HG02588 (cell line): ENCODE results near the gene CDK18.
"Not testable (repeated sequence)": the region's sequence is repeated elsewhere in the genome, so short reads cannot be mapped to it uniquely, and the experiment has no call there.

Experiments
- ATAC-seq: cut with Tn5 transposase; IDR thresholded peaks from one replicate; pipeline ENCODE4 v1.9.1; 2021; ENCODE audit warnings: mild to moderate bottlenecking, moderate library complexity; ENCODE audit not compliant: unreplicated experiment

Gene CDK18

DNA sequence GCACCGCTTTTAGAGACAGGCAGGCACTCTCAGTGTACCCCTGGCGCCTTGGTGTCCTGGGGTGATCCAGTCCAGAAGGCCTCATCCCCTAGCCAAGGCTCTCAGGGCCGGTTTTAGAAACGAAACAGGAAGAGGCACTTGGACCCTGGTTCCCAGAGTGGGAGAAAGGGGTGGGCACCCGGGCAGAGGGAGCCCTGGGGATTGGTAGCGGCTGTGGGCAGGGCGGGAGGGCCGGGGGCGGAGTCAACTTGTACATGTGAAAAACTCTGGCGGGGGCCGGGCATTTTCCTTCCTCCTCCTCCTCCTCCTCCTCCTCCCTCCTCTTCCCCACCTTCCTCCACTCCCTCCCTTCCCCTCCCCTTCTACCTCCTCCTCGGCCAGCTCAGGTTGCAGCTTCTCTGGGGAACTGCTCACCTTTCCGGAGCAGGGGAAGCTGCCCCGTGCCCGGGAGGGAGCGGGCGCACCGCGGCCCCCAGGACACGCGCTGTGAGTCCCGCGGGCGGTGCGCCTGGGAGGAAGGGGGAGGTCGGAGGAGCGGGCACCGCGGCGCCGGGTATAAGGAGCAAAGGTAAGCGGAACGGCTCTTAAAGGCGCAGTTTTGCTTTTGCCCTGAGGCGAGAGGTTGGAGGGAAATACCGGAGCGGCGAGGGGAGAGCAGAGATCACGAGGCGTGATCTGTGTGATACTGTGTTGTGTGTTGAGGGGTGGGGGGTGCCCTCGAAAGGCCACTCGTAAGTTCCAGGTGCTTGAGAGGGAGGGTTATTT lies at the start of gene CDK18:
Gene CDK18 (plus strand): TSS at position 359 of the 765 bp plus-strand sequence. CDS start 18,499 bp downstream, outside the sequence.
- ATAC-seq, result no peak

GRCh38 chr1:205454903-205455335 lies 49.5 kb upstream of the CDK18 start:
- no peak for ATAC-seq

- ATAC-seq, result no peak
Measured at GRCh38 chr1:205455581-205456382, 48.7 kb upstream of the CDK18 start, which contains the start of gene BLACAT1. Gene BLACAT1 (minus strand): TSS chr1:205456045.

GRCh38 chr1:205456383-205456867 lies 48.0 kb upstream of the CDK18 start:
- ATAC-seq, result no peak

DNA sequence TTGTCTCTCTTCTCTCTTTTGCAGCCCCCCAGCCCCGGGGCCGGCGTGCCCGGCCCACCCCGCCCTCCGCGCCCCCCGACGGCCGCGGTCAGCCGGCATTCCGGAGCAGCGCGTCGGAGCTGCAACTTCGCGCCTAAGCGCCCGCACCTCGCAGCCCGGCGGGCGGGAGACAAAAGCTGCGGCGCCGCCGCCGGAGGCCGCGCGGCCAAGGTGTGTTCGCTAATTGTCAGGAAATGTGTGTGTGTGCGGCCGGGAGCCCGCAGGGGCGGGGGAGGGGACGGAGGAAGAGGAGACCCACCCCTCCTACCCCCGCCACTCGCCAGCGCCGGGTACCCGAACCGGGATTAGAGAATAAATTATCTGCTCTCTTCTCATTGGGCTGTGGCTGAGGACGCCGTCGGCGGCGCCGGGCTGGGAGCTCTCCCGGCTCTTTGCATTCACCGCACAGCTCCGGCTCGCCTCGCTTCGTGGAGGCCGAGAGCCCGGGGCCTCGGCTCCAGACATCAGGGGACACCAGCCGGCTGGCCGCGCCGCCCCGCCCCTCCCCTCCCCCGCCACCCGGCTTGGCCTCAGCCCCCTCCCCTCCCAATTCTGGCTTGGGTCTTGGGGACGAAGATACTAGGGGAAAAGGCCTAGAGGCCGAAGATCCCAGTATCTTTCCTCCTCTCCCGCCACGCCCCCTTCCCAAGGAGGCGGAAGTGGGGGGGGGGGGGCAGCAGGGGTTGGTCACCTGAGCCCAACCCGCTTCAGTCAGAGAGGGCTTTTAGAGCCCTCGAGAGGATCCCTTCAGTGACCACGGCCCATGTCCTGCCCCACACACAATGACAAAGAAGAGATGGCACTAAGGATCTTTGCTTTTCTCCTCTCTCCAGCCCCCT lies 47.4 kb upstream of the CDK18 start:
- ATAC-seq, result no peak

DNA sequence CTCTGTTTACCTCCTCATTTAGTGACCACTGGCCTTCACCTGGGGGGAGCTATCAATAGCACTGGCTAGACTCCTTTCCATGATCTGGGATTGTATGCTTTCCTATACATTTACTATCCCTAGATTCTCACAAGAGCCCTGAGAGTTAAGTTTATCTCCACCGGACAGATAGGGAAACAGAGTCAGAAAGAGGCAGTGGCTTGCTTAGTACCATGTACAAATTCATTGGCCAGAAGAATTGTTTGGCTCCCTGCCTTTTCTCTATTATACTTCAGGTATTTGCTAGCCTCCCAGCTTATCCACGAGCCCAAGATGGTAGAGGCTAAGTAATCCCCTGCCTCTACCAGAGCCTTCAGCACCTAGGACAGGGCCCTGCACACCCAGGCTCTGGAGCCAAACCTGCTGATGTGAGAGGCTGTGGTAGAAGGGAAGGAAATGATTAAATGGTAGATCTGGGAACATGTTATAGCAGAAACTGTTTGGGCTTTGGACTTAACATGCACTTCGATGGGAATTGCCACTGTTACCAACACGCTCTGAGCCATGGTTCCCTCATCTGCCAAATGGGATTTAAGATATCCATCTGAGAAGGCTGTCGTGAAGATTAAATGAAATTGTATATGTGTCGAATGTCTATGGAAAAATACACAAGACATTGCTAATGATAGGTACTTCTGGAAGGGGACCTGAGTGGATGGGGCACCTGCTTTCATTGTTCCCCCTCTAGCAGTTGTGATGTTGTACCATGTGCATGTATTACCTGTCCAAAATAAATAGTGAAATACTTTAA lies 45.5 kb upstream of the CDK18 start:
- ATAC-seq, result no peak

GRCh38 chr1:205465392-205465791 lies 39.1 kb upstream of the CDK18 start:
- ATAC-seq, result no peak

- no peak for ATAC-seq
Measured at GRCh38 chr1:205466595-205467220, 37.8 kb upstream of the CDK18 start.

GRCh38 chr1:205470131-205470530 lies 34.3 kb upstream of the CDK18 start:
- ATAC-seq, result no peak

DNA sequence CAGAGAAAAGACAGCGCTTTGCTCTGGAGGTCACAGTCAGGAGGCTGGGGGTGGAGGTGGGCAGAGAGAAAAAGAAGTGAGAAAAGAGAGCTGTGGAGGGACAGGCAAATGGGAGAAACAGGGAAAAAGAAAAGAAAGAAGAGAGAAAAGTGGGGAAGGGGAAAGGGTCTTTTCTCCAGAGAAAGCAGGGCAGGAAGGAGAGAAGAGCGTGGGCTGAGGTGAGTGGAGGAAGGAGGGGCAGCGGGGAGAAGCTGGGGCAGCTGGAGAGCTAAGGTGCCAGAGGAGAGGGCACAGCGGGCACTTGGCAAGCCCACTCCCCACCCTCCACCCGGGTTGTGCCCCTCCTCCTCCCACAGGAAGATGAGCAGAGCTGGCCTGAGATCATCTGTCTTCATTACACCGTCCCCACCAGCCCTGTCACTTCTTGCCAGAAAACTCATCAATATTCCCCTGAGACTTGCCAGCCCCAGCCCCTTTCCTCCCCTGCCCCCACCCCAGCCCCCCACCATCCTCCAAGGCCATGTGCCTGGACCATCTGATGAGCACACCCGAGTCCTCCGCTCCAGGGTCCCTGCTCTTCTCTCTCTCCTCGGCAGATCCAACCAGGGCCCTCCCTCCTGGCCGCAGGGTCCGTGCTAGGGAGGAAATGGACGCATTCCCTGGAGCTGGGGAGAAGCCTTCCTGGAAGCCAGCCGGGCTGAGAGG lies 31.6 kb upstream of the CDK18 start:
- ATAC-seq, result no peak

GRCh38 chr1:205473475-205473874 lies 31.0 kb upstream of the CDK18 start:
- ATAC-seq, result no peak

- no peak for ATAC-seq
Measured at GRCh38 chr1:205473966-205474365, 30.5 kb upstream of the CDK18 start.

GRCh38 chr1:205474571-205474970 lies 29.9 kb upstream of the CDK18 start:
- no peak for ATAC-seq

- no peak for ATAC-seq
Measured at GRCh38 chr1:205475855-205476254, 28.6 kb upstream of the CDK18 start.

GRCh38 chr1:205476648-205477047 lies 27.8 kb upstream of the CDK18 start:
- ATAC-seq, result no peak

DNA sequence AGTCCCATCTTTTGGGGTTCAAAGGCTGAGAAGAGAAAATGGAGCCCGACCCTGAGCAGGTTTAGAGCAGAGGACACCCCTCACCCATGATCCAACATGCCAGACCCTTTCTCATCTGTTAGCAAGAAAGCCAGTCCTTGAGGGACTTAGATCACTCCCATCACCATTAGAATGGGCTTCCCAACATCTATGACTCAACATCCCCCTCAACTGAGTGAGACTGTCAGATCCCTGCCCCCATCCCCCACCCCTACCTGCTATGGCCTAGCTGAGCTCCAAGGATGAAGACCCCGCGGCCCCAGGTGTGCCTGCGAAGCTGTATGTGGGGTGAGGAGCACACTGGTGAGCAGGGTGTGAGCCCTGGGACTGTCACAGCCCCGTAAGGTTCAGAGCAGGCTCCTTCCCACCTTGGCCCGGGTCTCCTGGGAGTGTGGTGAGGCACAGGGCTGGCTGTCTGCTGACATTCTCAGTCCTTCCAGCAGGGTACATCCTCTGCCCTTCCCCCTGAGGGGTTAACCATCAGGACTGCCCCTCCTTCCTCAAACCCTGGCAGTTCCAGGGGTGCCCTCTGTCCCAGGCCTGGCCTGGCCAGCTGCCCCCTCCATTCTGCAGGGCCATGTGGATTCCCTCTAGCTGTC lies 27.2 kb upstream of the CDK18 start:
- ATAC-seq, result no peak

DNA sequence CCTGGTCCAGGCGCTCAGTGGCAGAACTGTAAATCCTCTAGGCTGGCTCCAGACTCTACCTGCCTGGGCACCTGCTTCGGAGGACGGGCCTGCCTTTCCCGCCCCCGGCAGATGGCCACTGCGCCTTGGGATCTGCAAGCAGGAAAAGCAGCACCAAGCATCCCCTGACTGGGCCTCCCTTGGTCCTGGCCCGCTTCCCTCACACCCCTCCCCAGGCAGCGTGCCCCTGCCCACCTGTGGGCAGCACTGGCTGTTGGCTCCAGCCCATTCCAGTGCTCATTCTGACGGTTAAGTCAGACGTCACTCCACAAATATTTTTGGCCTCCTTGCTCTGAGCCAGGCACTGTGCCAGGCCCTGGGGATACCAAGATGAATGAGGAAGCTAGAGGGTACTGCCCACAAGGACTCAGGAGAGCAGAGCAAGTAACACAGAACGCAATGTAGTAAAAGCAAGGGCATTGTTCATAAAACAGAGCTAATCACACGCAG lies 26.7 kb upstream of the CDK18 start:
- no peak for ATAC-seq

GRCh38 chr1:205478985-205479384 lies 25.5 kb upstream of the CDK18 start:
- not testable (repeated sequence) for ATAC-seq
